Measurements from ENCODE around the gene ERC1.

Gene ERC1

DNA sequence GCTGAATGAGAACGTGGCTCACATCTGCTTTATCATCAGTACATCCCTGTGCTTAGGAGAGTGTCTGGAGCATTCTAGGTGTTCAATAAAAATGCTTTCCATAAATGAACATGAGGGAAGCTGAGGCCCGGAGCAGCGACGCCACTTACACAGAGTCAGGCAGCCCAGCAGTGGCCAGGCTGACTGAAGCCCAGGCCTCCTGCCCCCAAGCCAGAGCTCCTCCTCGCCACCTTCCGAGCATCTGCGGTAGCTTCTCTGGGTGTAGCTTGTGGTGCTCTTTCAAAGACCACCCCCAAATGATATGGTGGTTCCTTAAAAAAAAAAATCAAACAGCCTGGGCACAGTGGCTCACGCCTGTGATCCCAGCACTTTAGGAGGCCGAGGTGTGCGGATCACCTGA is 514.6 kb downstream of the ERC1 start:
- ChIA-PET POLR2A (no interaction called here), CTCF (no interaction called here)
- no peak for DNase-seq (ENCODE audit: low read depth, low spot score)
- no peak overlapping the region for H3K4me3 ChIP-seq (ENCODE audit: low read depth, low read length)
- TF ChIP-seq, protein P1, sequence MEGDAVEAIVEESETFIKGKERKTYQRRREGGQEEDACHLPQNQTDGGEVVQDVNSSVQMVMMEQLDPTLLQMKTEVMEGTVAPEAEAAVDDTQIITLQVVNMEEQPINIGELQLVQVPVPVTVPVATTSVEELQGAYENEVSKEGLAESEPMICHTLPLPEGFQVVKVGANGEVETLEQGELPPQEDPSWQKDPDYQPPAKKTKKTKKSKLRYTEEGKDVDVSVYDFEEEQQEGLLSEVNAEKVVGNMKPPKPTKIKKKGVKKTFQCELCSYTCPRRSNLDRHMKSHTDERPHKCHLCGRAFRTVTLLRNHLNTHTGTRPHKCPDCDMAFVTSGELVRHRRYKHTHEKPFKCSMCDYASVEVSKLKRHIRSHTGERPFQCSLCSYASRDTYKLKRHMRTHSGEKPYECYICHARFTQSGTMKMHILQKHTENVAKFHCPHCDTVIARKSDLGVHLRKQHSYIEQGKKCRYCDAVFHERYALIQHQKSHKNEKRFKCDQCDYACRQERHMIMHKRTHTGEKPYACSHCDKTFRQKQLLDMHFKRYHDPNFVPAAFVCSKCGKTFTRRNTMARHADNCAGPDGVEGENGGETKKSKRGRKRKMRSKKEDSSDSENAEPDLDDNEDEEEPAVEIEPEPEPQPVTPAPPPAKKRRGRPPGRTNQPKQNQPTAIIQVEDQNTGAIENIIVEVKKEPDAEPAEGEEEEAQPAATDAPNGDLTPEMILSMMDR (IDR thresholded peaks at IDR 0.05; ENCODE audit: insufficient read depth, low read length, missing control alignments), result no peak

GRCh38 chr12:1507308-1507707 is 516.3 kb downstream of the ERC1 start:
- ChIA-PET POLR2A (no interaction called here), CTCF (no interaction called here)
- no peak for DNase-seq (ENCODE audit: low read depth, low spot score)
- no peak overlapping the region for H3K4me3 ChIP-seq (ENCODE audit: low read depth, low read length)
- TF ChIP-seq, protein P1 (IDR thresholded peaks at IDR 0.05; ENCODE audit: insufficient read depth, low read length, missing control alignments), result no peak

- CTCF ChIA-PET, result no interaction called here
- POLR2A ChIA-PET, result no interaction called here
- no peak overlapping the region for H3K4me3 ChIP-seq (ENCODE audit: low read depth, low read length)
- TF ChIP-seq, protein P1 (IDR thresholded peaks at IDR 0.05; ENCODE audit: insufficient read depth, low read length, missing control alignments), result no peak
- DNase-seq (ENCODE audit: low read depth, low spot score), result no peak
Measured at GRCh38 chr12:1509413-1510052, 518.5 kb downstream of the ERC1 start.

DNA sequence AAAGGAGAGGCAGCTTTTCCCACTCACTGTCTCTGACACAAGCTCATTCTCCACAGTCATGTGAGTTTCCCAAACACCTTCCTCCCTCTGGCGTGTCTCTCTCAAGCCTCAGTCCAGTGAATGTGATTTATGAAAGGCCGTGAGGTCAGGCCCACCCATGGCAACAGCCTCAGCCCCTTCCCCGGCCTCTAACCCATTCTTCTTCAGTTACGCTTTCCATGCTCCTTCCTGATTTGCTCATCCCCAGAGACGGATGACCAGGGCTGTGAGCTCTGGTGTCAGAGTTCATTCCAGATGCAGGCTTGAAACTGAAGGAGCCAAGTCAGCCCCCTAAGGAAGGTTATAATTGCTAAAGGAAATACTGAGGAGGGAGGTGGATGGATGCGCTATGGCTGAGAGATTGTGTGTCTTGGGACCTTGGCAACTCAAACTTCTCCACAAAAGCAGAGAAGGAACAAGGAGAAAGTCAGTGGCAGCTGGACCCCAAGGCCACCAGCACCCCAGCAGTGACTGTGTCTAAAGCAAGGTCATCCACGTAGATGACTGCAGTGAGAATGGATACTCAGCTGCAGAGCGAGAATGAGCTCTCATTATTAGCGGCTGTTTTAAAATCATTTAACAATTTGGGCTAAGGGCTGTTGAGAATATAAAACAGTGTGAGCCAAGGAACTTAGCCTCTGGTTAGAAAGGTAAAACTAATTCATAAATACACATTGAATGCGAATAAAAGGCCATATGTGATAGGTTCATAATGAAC is 519.2 kb downstream of the ERC1 start:
- ChIA-PET POLR2A (no interaction called here), CTCF (no interaction called here)
- no peak overlapping the region for H3K4me3 ChIP-seq (ENCODE audit: low read depth, low read length)
- TF ChIP-seq, protein P1 (IDR thresholded peaks at IDR 0.05; ENCODE audit: insufficient read depth, low read length, missing control alignments), result no peak
- no peak for DNase-seq (ENCODE audit: low read depth, low spot score)

- ChIA-PET CTCF (interaction anchor here (0.7 kb wide), 1 partner anchor 600 kb away, joined by 3 read pairs; no protein-coding TSS in a partner anchor), POLR2A (no interaction called here)
- TF ChIP-seq, protein P1 (IDR thresholded peaks at IDR 0.05; ENCODE audit: insufficient read depth, low read length, missing control alignments), result no peak
Measured at GRCh38 chr12:1515010-1515409, 524.0 kb downstream of the ERC1 start.

DNA sequence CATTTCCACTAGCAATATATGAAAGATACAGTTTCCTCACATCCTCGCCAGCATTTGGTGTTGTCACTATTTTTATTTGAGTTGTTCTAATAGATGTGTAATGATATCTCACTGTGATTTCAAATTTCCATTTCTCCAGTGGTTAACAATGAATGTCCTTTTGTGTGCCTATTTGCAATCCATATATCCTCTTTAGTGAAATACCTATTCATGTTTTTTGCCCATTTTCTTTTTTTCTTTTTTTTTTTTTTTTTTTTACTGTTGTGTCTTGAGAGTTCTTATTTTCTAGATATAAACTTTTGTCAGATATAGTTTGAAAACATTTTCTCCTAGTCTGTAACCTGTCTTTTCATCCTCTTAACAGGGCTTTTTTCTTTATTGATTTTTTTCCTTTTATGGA is 524.4 kb downstream of the ERC1 start:
- TF ChIP-seq, protein P1 (IDR thresholded peaks at IDR 0.05; ENCODE audit: insufficient read depth, low read length, missing control alignments), result no peak
- CTCF ChIA-PET, result no interaction called here
- POLR2A ChIA-PET, result no interaction called here

More at GRCh38 chr12:1515010-1515409, 524.0 kb downstream of the ERC1 start:
- DNase-seq (ENCODE audit: low read depth, low spot score), result no peak
- H3K4me3 ChIP-seq (ENCODE audit: low read depth, low read length), result no peak overlapping the region

More for the DNA sequence above, 524.4 kb downstream of the ERC1 start:
- no peak overlapping the region for H3K4me3 ChIP-seq (ENCODE audit: low read depth, low read length)
- no peak for DNase-seq (ENCODE audit: low read depth, low spot score)
